Measurements from ENCODE around the gene PFKL. TPM values are rescaled to one million over a fixed set of nuclear protein-coding genes. Genes with fewer than 3 reads are reported as not detected.

The PFKL gene
- total RNA-seq, 1 experiment from 2014 or later, result 150 TPM

DNA sequence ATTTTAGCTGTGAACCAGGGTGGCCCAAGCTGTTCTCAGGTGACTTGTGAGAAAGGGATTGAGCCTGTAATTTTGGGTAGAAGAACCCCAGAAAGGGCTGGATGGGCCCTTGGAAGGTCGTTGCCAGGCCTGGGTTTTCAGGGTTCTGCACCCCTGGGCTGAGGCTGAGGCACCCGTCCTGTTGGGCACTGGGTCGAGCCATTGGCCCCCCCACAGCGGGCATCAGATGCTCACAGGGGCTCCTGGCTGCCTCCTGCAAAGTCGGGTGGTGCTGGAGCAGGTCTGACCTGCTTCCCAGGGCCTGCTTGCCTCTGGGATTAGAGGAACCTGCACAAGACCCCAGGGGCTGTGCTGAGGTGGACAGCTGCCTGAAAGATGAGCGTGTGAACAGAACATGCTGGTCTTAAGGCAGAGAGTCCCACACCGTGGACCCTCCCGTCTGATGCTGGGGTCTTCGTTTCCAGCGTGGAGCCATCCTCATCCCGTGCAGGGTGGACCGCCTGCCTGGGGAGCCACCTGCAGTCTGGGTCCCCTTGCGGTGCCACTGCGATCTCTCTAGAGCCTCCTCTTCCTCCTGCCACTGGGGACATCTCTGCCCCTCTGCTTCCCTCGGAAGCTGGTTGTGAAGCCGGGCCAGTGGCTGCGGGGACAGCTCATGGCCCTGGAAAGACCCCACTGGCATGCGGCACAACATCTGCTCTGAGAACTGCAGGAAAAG is 51.8 kb downstream of the PFKL start:
- ChIA-PET CTCF (no interaction called here), POLR2A (no interaction called here), RAD21 (ENCODE audit: low non-redundant PET in 1 of 2, low total read pairs in 2 of 2, uncharacterized antibody in 2 of 2, unreplicated experiment in 2 of 2) (no interaction called here)
- H3K9me3 ChIP-seq (ENCODE audit: control insufficient read depth in 1 of 2, insufficient read depth in 1 of 2, low read depth in 1 of 2, low read length in 2 of 2), result no peaks in the 10 kb centered on the region
- H3K36me3 ChIP-seq (ENCODE audit: control insufficient read depth in 1 of 2, insufficient read depth in 2 of 2, low read length in 2 of 2), result no peaks in the 10 kb centered on the region
- no peaks in the 10 kb centered on the region for H3K27me3 ChIP-seq (ENCODE audit: insufficient read depth, low read length)
- H3K79me2 ChIP-seq (ENCODE audit: insufficient read depth, low read length), result no peaks in the 10 kb centered on the region
- H3K4me2 ChIP-seq (ENCODE audit: low read length), result no peak overlapping the region
- no peaks in the 10 kb centered on the region for H3K4me1 ChIP-seq (ENCODE audit: control insufficient read depth in 1 of 2, insufficient read depth in 2 of 2, low read length in 2 of 2)
- H3K27ac ChIP-seq (ENCODE audit: low read depth, low read length), result no peak overlapping the region
- no peak overlapping the region for H3K4me3 ChIP-seq (replicated peaks in 1 of 2; ENCODE audit: low read depth in 1 of 2, low read length in 2 of 2)
- DNase-seq (ENCODE audit: low read depth, low spot score) (no peak), ATAC-seq (no peak)
- H3K9ac ChIP-seq (ENCODE audit: low read length), result no peak overlapping the region
- BruUV-seq (replicated peaks), result no TSS peak
- intact Hi-C loops (cut with micrococcal nuclease), result no loop called here
- no peak overlapping the region for H2AFZ ChIP-seq (ENCODE audit: low read depth, low read length, poor library complexity, severe bottlenecking)
- TF ChIP-seq, protein P1, sequence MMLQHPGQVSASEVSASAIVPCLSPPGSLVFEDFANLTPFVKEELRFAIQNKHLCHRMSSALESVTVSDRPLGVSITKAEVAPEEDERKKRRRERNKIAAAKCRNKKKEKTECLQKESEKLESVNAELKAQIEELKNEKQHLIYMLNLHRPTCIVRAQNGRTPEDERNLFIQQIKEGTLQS (IDR thresholded peaks at IDR 0.05), result no peak
- TF ChIP-seq SRF (IDR thresholded peaks at IDR 0.05; ENCODE audit: low read depth), result no peak
- TF ChIP-seq ZNF274 (IDR thresholded peaks at IDR 0.05; ENCODE audit: low read depth, low read length), result no peak
- H3K9me2 ChIP-seq (ENCODE audit: insufficient read depth), result no peaks in the 10 kb centered on the region
- H4K20me1 ChIP-seq (ENCODE audit: insufficient read depth), result no peaks in the 10 kb centered on the region

DNA sequence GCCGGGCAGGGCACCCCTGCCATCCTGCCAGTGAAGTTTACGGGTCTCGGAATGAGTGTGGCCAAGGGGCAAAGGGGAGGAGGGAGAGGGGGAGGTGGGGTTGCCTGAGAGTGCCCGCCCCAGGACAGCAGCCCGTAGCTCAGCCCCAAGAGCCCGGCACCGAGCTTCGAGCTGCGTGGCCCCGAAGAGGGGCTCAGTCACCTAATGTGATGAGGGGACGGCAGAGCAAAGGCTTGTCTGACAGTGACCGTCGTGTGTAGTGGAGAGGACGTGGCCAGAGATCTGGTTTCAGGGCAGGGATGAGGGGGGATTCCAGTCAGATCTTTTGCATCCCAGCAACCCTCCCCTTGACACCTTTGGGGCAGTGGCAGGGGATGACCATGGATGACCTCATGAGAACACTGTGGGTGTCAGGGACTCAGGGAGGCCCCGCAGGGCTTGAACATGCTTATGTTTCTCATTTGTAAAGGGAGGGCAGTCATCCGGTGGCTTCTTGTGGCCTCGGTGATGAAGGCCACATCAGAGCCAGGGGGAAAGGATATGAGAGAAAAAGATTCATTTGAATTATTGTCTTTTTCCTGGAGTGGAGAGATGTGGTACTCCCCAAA is 52.5 kb downstream of the PFKL start:
- no peak for TF ChIP-seq ELF1 (IDR thresholded peaks at IDR 0.05; ENCODE audit: borderline replicate concordance, low read depth)
- TF ChIP-seq FOSL1 (IDR thresholded peaks at IDR 0.05; ENCODE audit: low read depth), result no peak
- TF ChIP-seq, protein P2, sequence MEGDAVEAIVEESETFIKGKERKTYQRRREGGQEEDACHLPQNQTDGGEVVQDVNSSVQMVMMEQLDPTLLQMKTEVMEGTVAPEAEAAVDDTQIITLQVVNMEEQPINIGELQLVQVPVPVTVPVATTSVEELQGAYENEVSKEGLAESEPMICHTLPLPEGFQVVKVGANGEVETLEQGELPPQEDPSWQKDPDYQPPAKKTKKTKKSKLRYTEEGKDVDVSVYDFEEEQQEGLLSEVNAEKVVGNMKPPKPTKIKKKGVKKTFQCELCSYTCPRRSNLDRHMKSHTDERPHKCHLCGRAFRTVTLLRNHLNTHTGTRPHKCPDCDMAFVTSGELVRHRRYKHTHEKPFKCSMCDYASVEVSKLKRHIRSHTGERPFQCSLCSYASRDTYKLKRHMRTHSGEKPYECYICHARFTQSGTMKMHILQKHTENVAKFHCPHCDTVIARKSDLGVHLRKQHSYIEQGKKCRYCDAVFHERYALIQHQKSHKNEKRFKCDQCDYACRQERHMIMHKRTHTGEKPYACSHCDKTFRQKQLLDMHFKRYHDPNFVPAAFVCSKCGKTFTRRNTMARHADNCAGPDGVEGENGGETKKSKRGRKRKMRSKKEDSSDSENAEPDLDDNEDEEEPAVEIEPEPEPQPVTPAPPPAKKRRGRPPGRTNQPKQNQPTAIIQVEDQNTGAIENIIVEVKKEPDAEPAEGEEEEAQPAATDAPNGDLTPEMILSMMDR (IDR thresholded peaks at IDR 0.05 in 2 of 3, conservative IDR thresholded peaks at IDR 0.05 in 1 of 3; ENCODE audit: borderline replicate concordance in 1 of 3, insufficient read depth in 1 of 3, low read depth in 2 of 3, low read length in 2 of 3), result no peak
- TF ChIP-seq, protein P3, sequence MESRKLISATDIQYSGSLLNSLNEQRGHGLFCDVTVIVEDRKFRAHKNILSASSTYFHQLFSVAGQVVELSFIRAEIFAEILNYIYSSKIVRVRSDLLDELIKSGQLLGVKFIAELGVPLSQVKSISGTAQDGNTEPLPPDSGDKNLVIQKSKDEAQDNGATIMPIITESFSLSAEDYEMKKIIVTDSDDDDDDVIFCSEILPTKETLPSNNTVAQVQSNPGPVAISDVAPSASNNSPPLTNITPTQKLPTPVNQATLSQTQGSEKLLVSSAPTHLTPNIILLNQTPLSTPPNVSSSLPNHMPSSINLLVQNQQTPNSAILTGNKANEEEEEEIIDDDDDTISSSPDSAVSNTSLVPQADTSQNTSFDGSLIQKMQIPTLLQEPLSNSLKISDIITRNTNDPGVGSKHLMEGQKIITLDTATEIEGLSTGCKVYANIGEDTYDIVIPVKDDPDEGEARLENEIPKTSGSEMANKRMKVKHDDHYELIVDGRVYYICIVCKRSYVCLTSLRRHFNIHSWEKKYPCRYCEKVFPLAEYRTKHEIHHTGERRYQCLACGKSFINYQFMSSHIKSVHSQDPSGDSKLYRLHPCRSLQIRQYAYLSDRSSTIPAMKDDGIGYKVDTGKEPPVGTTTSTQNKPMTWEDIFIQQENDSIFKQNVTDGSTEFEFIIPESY (IDR thresholded peaks at IDR 0.05; ENCODE audit: extremely low read depth, insufficient replicate concordance, low read length), result no peak
- TF ChIP-seq JUND (IDR thresholded peaks at IDR 0.05), result no peak
- TF ChIP-seq TCF7L2 (IDR thresholded peaks at IDR 0.05; ENCODE audit: borderline replicate concordance, extremely low read depth, insufficient read depth, insufficient read length), result no peak
- no peak for TF ChIP-seq CEBPB (IDR thresholded peaks at IDR 0.05; ENCODE audit: low read depth)
- no peak for TF ChIP-seq SIN3A (IDR thresholded peaks at IDR 0.05; ENCODE audit: low read depth)
- TF ChIP-seq EGR1 (IDR thresholded peaks at IDR 0.05; ENCODE audit: low read depth), result no peak
- TF ChIP-seq POLR2AphosphoS5 (IDR thresholded peaks at IDR 0.05; ENCODE audit: low read depth, low read length), result no peak
- TF ChIP-seq SRF (IDR thresholded peaks at IDR 0.05; ENCODE audit: low read depth), result no peak
- no peak for TF ChIP-seq SP1 (IDR thresholded peaks at IDR 0.05; ENCODE audit: low read depth)
- no peak for TF ChIP-seq ZFX (IDR thresholded peaks at IDR 0.05)
- no peak for TF ChIP-seq ZNF274 (IDR thresholded peaks at IDR 0.05; ENCODE audit: low read depth, low read length)
- CTCF ChIA-PET, result no interaction called here
- DNase-seq (ENCODE audit: low read depth, low spot score), result no peak
- Histone ChIP-seq H3K4me2 (ENCODE audit: low read length) (no peak overlapping the region), H3K36me3 (ENCODE audit: control insufficient read depth in 1 of 2, insufficient read depth in 2 of 2, low read length in 2 of 2) (no peaks in the 10 kb centered on the region), H3K9me3 (ENCODE audit: control insufficient read depth in 1 of 2, insufficient read depth in 1 of 2, low read depth in 1 of 2, low read length in 2 of 2) (no peaks in the 10 kb centered on the region), H3K27me3 (ENCODE audit: insufficient read depth, low read length) (no peaks in the 10 kb centered on the region), H2AFZ (ENCODE audit: low read depth, low read length, poor library complexity, severe bottlenecking) (no peak overlapping the region), H3K4me1 (ENCODE audit: control insufficient read depth in 1 of 2, insufficient read depth in 2 of 2, low read length in 2 of 2) (no peaks in the 10 kb centered on the region), H3K9me2 (ENCODE audit: insufficient read depth) (no peaks in the 10 kb centered on the region), H3K79me2 (ENCODE audit: insufficient read depth, low read length) (no peaks in the 10 kb centered on the region), H3K27ac (ENCODE audit: low read depth, low read length) (no peak overlapping the region), H3K4me3 (replicated peaks in 1 of 2; ENCODE audit: low read depth in 1 of 2, low read length in 2 of 2) (no peak overlapping the region), H3K9ac (ENCODE audit: low read length) (no peak overlapping the region), H4K20me1 (ENCODE audit: insufficient read depth) (no peaks in the 10 kb centered on the region)
- RAD21 ChIA-PET (ENCODE audit: low non-redundant PET in 1 of 2, low total read pairs in 2 of 2, uncharacterized antibody in 2 of 2, unreplicated experiment in 2 of 2), result no interaction called here
- no TSS peak for BruUV-seq (replicated peaks)
- intact Hi-C loops (cut with micrococcal nuclease), result no loop called here
- POLR2A ChIA-PET, result no interaction called here
- no peak for ATAC-seq

All from HCT116 (cell line).